ENCODE measurements around the gene NTN1.
"Not testable (repeated sequence)": the region's sequence is repeated elsewhere in the genome, so short reads cannot be mapped to it uniquely, and the experiment has no call there.

The NTN1 gene

GRCh38 chr17:9256751-9257629, 235.7 kb downstream of the NTN1 start:
- DNase-seq: no peak

GRCh38 chr17:9257630-9257965, 236.3 kb downstream of the NTN1 start:
- not testable (repeated sequence) for DNase-seq

- DNase-seq: no peak
Measured at GRCh38 chr17:9258115-9259015, 237.1 kb downstream of the NTN1 start.

GRCh38 chr17:9259419-9259818, 238.1 kb downstream of the NTN1 start:
- DNase-seq: no peak

DNA sequence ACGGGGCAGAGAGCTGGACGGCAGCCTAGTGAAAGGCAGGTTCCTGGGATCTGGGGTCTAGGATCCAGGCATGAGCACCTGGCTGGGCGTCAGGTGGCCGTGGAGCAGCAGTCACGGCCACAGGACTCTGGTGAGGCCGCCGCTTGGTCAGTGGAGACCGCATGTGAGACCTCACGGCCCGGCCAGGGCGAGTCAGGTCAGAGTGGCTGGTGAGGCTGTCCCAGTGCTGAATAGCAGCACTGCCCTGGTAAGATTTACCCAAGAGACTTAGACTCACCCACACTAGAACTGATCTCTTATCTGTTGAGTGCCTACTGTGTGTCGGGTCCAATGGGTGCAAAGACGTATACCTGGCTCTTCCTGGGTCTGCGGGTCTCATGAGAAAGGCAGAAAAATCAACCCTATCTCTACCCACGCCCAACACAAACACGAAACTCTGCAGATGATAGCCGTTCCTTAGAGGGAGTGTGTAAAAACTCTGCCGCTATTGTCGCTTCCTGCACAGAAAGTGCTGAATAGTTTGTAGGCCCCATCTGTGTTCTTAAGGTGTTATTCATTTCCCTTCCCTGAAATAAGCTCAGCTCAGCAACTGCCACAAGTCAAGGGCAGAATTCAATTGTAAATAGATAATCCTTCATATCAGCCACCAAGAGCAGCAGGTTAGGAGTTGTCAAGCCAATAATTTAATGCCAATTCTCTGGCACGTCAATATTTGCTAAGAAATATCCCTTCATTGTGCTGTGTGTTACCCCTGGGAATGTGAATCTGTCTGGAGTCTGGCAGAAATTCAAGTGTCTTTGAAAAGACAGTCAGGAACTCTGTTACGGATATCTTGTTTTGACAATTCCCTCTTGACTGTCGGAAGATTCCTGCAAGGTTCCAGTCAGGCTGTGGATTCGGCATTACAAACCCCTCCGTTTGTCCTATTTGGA, 240.0 kb downstream of the NTN1 start:
- no peak for DNase-seq

DNA sequence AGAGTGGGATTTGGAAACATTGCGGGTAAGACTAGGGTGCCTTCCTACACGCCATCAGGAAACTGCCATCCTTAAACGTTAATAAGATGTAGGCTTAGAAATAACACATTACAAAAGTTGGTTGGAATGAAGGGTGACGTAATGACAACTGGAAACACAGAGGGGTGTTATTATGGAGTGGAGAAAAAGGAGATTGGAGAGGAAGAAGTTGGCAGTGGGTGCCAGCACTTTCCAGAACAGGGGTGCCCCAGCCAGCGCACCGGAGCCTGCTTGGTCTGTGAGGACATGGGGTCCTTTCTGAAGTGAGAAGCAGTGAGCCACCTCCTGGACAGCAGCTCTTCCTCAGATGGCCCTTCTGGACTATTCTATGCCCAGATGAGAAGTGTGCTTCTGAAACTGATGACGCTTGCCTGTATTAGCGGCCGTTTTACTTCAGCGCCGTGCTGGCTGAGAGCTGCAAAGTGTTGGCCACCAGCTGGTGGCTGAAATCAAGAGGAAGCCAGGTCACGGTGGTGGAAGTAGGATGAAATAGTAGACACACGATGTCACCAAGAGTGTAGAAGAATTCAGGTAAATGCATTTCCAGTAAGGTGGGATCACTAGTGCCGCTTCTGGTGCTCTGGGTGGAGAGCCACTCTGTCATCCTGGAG, 244.8 kb downstream of the NTN1 start:
- no peak for DNase-seq

DNA sequence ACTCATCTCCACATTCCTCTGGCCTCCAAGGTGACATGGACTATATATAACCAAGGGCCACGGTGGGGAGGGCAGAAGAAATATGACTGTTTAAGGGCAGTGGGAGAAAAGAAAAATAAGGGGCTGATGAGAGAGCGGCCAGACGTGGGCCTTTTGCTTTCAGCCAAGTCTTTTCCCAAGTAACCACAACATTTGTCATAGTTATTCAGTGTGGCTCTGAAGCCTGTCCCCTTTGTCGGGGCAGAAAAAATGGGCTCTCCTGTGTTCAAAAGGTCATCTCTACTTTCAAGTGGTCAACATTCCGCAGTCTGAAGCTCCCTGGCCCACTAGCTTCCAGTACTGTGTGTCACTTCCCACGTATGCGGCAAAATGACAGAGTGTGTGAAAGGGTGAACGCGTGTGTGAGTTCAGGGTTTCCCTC, 245.4 kb downstream of the NTN1 start:
- no peak for DNase-seq

DNA sequence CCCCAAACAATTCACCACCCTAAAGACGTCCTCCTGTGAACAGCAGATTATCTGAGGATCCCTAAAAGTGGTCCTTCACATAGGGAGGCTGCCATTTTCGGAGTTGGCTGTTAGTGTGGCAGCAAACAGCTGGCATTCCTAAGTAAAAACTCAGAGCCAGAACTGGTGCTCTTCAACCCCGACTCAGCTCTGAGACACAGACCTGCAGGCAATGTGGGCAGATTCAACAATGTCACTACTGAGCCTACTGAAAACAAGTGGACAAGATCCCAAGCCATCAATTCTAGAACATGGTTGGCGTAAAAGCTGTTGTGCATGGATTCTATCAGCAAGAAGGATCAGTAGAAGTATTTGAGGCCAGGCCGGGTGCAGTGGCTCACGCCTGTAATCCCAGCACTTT, 247.2 kb downstream of the NTN1 start:
- DNase-seq: no peak

DNA sequence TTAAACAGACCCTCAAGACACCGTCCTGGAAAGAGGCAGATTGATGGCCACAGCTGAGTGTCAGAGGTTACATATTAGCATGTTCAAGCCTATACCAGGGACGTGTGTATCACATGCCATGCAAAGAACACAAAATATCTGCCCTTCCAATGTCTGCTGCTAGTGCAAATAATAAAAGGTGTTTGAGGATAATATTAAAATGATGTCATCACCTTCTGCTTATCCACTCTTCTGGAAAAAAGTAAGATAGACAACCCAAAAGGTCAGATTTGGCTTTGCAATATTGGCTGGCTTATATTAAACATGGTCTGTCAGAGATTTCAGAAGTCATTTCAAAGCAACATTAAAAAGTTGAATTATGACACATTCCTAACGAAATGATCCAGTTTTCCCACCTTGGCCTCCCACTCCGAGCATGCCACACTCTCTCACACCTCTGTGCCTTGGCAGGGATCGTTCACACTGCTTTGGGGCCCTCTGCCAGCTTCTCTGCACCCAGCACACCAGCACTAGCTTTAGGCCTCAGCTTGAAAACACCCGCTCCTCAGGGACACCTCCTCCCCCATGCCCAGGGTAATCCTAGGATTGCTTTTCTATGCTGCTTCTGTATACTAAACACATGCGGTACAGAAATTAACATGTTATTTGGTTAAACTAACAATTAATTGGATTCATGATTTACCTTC, 248.2 kb downstream of the NTN1 start:
- no peak for DNase-seq

DNA sequence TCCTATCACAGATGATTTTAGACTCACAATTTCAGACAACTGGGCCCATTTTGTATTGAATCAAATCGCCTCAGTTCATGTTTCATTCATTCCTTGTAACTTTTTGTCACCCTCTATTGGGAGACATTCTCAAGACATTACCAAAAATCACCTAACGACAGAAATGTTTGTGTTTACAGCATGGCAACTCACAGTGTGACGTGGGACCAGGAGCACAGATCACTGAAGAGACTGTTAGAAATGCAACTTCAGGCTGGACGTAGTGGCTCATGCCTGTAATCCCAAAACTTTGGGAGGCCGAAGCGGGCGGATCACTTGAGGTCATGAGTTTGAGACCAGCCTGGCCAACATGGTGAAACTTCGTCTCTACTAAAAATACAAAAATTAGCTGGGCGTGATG, 249.6 kb downstream of the NTN1 start:
- DNase-seq: no peak

DNA sequence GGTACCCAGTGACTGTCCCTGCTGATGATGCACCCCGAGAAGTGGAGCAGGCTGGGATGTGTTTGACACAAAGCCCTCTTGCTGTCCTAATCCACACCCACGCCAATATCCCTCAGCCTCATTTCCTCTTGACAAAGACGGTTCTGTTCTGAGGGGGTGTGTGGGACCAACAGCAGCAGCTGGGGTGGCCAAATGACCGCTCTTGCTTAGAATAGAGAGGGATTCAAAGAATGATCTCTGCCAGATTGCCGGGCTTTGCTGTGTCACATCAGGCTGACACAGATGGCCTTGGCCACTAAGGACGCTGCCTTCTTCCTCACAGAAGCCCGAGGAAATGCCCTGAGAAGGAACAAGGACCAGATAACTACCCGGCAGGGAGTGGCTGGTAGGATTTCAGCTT, 250.7 kb downstream of the NTN1 start:
- DNase-seq: no peak

DNA sequence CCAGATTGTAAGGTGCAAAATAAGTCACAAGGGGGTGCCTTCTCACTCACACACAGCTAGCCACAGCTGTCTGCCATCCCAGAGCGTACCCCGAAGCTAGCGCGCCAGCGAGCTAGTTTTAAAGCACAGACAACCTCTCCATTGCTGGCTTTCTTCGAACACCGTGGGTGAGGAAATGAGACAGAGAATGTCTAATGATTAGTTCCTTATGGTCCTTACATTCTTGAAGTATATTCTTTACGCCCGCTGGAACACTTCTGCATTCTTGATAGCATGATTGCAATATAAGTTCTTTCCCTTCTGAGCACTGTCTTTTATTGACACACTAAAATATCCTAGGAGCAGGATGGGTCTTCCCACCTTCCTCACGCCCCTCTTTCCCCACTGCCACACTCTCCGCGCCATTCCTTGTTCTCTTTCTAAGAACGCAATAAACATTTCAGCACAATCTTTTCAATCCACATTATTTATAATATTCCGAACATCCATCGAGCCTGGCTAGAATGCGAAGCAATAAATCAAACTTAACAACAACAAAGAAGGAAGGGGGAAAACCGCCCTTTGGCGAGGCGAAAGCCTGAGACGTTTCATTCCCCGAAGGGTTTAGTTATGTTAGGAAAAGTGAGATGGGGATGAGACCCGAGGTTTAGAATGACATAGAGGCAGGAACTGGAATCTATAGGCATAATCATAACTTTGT, 251.3 kb downstream of the NTN1 start:
- no peak for DNase-seq

GRCh38 chr17:9273428-9274391, 252.4 kb downstream of the NTN1 start:
- peak; percentile 54 to 62 for DNase-seq

GRCh38 chr17:9274973-9275372, 253.7 kb downstream of the NTN1 start:
- no peak for DNase-seq

- DNase-seq: no peak
Measured at GRCh38 chr17:9279893-9280292, 258.6 kb downstream of the NTN1 start.

GRCh38 chr17:9283909-9284308, 262.6 kb downstream of the NTN1 start:
- no peak for DNase-seq

GRCh38 chr17:9284884-9285283, 263.6 kb downstream of the NTN1 start:
- no peak for DNase-seq

- no peak for DNase-seq
Measured at GRCh38 chr17:9285602-9286427, 264.5 kb downstream of the NTN1 start.

DNA sequence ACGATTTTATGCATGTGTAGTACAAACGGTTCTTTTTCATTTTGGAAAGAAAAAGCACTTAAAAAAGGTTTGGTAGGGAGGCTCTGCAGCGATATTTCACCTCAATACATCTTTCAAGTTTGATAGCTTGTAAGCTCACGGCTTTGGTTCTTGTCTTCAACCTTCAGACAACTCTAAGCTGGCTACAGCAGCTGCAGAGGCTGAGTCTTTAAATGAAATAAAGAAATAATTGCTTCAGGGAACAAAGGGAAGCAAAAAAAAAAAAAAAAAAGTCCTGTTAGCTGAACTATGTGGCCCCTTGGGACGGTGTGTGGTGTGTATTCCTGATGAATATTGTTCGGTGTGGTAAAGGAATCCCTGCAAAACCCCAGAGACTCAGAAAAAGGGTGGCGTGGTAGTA, 265.1 kb downstream of the NTN1 start:
- DNase-seq: no peak
